Activated T-cell treated with anti-CD3 and anti-CD28 coated beads for 4 hours (primary cell): Measurements from ENCODE around the gene TBC1D24.
A peak's percentile ranks its signal among the peaks of the same experiment; 100 is the strongest.
"Not testable (repeated sequence)": the region's sequence is repeated elsewhere in the genome, so short reads cannot be mapped to it uniquely, and the experiment has no call there.

ENCODE experiments used
- DNase-seq: peaks from one replicate; pipeline ENCODE4 v3.0.0-alpha.2; 2020

The TBC1D24 gene

GRCh38 chr16:2474877-2475412 is at the start of gene TBC1D24:
Gene TBC1D24, plus strand, starts transcription at chr16:2475127. Its CDS starts 21,022 bp downstream, at chr16:2496149.
- peak; percentile 65 for DNase-seq

- DNase-seq, result no peak
These were observed 49.0 kb upstream of the TBC1D24 start for GRCh38 chr16:2425825-2426430.

GRCh38 chr16:2426941-2427361 is 48.0 kb upstream of the TBC1D24 start:
- DNase-seq, result no peak

GRCh38 chr16:2427526-2427925 is 47.4 kb upstream of the TBC1D24 start:
- DNase-seq, result no peak

- no peak for DNase-seq
These were observed 46.7 kb upstream of the TBC1D24 start for GRCh38 chr16:2428051-2428783.

GRCh38 chr16:2428784-2429033 is 46.2 kb upstream of the TBC1D24 start:
- no peak for DNase-seq

- peak; percentile 96 for DNase-seq
These were observed 45.7 kb upstream of the TBC1D24 start, which contains the start of gene CCNF for GRCh38 chr16:2429034-2429770. Gene CCNF, plus strand, starts transcription at chr16:2429447. Its CDS starts 35 bp downstream, at chr16:2429482.

- no peak for DNase-seq
These were observed 44.9 kb upstream of the TBC1D24 start for GRCh38 chr16:2429771-2430663.

- DNase-seq, result no peak
These were observed 42.6 kb upstream of the TBC1D24 start for GRCh38 chr16:2432286-2432685.

- DNase-seq, result no peak
These were observed 42.0 kb upstream of the TBC1D24 start for GRCh38 chr16:2432801-2433505.

GRCh38 chr16:2435236-2435635 is 39.7 kb upstream of the TBC1D24 start:
- not testable (repeated sequence) for DNase-seq

- DNase-seq, result no peak
These were observed 38.8 kb upstream of the TBC1D24 start for GRCh38 chr16:2436110-2436509.

GRCh38 chr16:2437032-2437790 is 37.7 kb upstream of the TBC1D24 start:
- no peak for DNase-seq

GRCh38 chr16:2438121-2438520 is 36.8 kb upstream of the TBC1D24 start:
- no peak for DNase-seq

- DNase-seq, result no peak
These were observed 35.3 kb upstream of the TBC1D24 start for GRCh38 chr16:2439598-2439997.

GRCh38 chr16:2441143-2441804 is 33.7 kb upstream of the TBC1D24 start:
- DNase-seq, result not testable (repeated sequence)

- no peak for DNase-seq
These were observed 31.4 kb upstream of the TBC1D24 start for GRCh38 chr16:2443555-2443954.

- DNase-seq, result no peak
These were observed 26.9 kb upstream of the TBC1D24 start for GRCh38 chr16:2447920-2448583.

- DNase-seq, result no peak
These were observed 25.8 kb upstream of the TBC1D24 start for GRCh38 chr16:2449118-2449517.

GRCh38 chr16:2450535-2450934 is 24.4 kb upstream of the TBC1D24 start:
- DNase-seq, result no peak
